TTC549 (cell line): ENCODE measurements around the gene SIGLEC1.

Experiments used
- FAIRE-seq: peaks from 2 replicates; lab custom pipeline; 2012; peaks lifted over from hg19 to GRCh38; lab: Jason Lieb, UNC

Gene SIGLEC1

GRCh38 chr20:3727401-3728021 lies 15.1 kb upstream of the SIGLEC1 start:
- no peak for FAIRE-seq

- no peak for FAIRE-seq
These were observed 12.0 kb upstream of the SIGLEC1 start for GRCh38 chr20:3724356-3724755.

GRCh38 chr20:3723284-3723683 lies 10.9 kb upstream of the SIGLEC1 start:
- FAIRE-seq: no peak

GRCh38 chr20:3721912-3722311 lies 9.5 kb upstream of the SIGLEC1 start:
- FAIRE-seq: no peak

- no peak for FAIRE-seq
These were observed 8.2 kb upstream of the SIGLEC1 start for GRCh38 chr20:3720626-3721025.

GRCh38 chr20:3720068-3720467 lies 7.7 kb upstream of the SIGLEC1 start:
- FAIRE-seq: no peak

- FAIRE-seq: no peak
These were observed 6.6 kb upstream of the SIGLEC1 start for GRCh38 chr20:3719046-3719445.

- FAIRE-seq: no peak
These were observed 3.9 kb upstream of the SIGLEC1 start for GRCh38 chr20:3716195-3716834.

- no peak for FAIRE-seq
These were observed 1.7 kb upstream of the SIGLEC1 start for GRCh38 chr20:3714092-3714491.

GRCh38 chr20:3711484-3711941 lies 887 bp downstream of the SIGLEC1 start:
- FAIRE-seq: no peak

- FAIRE-seq: no peak
These were observed 1.5 kb downstream of the SIGLEC1 start for GRCh38 chr20:3710703-3711483.

- no peak for FAIRE-seq
These were observed 2.4 kb downstream of the SIGLEC1 start for GRCh38 chr20:3710011-3710466.

- FAIRE-seq: no peak
These were observed 4.9 kb downstream of the SIGLEC1 start for GRCh38 chr20:3707508-3707899.

GRCh38 chr20:3706774-3707507 lies 5.5 kb downstream of the SIGLEC1 start:
- no peak for FAIRE-seq

- no peak for FAIRE-seq
These were observed 6.2 kb downstream of the SIGLEC1 start for GRCh38 chr20:3705970-3706739.

- FAIRE-seq: no peak
These were observed 6.9 kb downstream of the SIGLEC1 start for GRCh38 chr20:3705491-3705969.

- FAIRE-seq: no peak
These were observed 8.3 kb downstream of the SIGLEC1 start for GRCh38 chr20:3704087-3704486.

- no peak for FAIRE-seq
These were observed 9.6 kb downstream of the SIGLEC1 start for GRCh38 chr20:3702611-3703391.

GRCh38 chr20:3701061-3701998 lies 11.1 kb downstream of the SIGLEC1 start:
- no peak for FAIRE-seq

- FAIRE-seq: no peak
These were observed 13.4 kb downstream of the SIGLEC1 start for GRCh38 chr20:3699037-3699436.
